HL-60 (cell line): ENCODE measurements around the gene MAP10.

ENCODE experiments used
- CTCF ChIP-seq: IDR thresholded peaks from one replicate; pipeline ENCODE4 v1.5.1; 2011; ENCODE audit warnings: low read length, control low read depth, inconsistent platforms; ENCODE audit not compliant: insufficient read depth
- GABPA ChIP-seq: IDR thresholded peaks from 2 replicates; pipeline ENCODE4 v1.6.1; 2012; ENCODE audit warnings: low read depth
- POLR2AphosphoS5 ChIP-seq: IDR thresholded peaks from 2 replicates; pipeline ENCODE4 v1.6.1; 2012; ENCODE audit warnings: low read depth

DNA sequence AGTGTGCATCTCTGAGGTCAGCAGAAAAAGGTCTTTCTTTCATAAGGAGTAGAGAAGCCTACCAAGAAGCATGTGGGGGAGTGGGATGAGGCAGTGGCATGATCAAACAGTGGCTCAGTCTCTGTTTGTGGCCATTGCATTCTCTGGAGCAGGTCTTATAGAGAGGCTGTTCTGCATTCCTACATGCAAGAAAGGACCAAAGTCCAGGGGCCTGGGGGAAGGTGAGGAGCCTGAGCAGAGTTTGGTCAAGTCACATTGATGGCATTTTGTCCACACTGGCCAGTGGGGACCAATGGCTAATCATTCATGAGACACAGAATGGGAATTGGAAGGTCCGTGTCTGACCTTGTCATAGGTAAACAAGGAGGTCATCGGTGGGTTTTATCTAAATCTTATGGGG, 25.4 kb downstream of the MAP10 start:
- TF ChIP-seq CTCF: no peak
- TF ChIP-seq GABPA: no peak
- no peak for TF ChIP-seq POLR2AphosphoS5
